Activated gamma-delta T cell treated with anti-CD3 and anti-CD28 coated beads, Interleukin-2, amount 50 U/mL, for 16 hours (primary cell): ENCODE results near the gene PADI2.
A peak's percentile ranks its signal among the peaks of the same experiment; 100 is the strongest.

Experiments
- DNase-seq: peaks from one replicate; pipeline ENCODE4 v3.0.0-alpha.2; 2020; ENCODE audit warnings: low read depth

PADI2 gene

GRCh38 chr1:17053685-17054410 is 65.4 kb downstream of the PADI2 start, which contains the start of gene SDHB:
SDHB (minus strand) TSS chr1:17054032; CDS start chr1:17054019, 13 bp downstream.
- DNase-seq, result peak; percentile 97

GRCh38 chr1:17053086-17053684 is 66.1 kb downstream of the PADI2 start:
- no peak for DNase-seq

- no peak for DNase-seq
These were observed 66.6 kb downstream of the PADI2 start for GRCh38 chr1:17052641-17053040.

GRCh38 chr1:17052038-17052437 is 67.2 kb downstream of the PADI2 start:
- no peak for DNase-seq

GRCh38 chr1:17047924-17048323 is 71.3 kb downstream of the PADI2 start:
- no peak for DNase-seq

GRCh38 chr1:17046334-17046657 is 73.0 kb downstream of the PADI2 start:
- DNase-seq, result no peak

GRCh38 chr1:17045634-17046333 is 73.5 kb downstream of the PADI2 start:
- DNase-seq, result no peak

- DNase-seq, result no peak
These were observed 74.1 kb downstream of the PADI2 start for GRCh38 chr1:17045150-17045549.

GRCh38 chr1:17043676-17044075 is 75.6 kb downstream of the PADI2 start:
- DNase-seq, result no peak

- DNase-seq, result no peak
These were observed 79.1 kb downstream of the PADI2 start for GRCh38 chr1:17040135-17040534.

GRCh38 chr1:17039522-17039921 is 79.7 kb downstream of the PADI2 start:
- no peak for DNase-seq

GRCh38 chr1:17033481-17033880 is 85.8 kb downstream of the PADI2 start:
- DNase-seq, result no peak

- no peak for DNase-seq
These were observed 86.5 kb downstream of the PADI2 start for GRCh38 chr1:17032741-17033140.

GRCh38 chr1:17031436-17031835 is 87.8 kb downstream of the PADI2 start:
- no peak for DNase-seq

- no peak for DNase-seq
These were observed 89.0 kb downstream of the PADI2 start for GRCh38 chr1:17030206-17030605.

GRCh38 chr1:17028662-17029188 is 90.5 kb downstream of the PADI2 start:
- no peak for DNase-seq

GRCh38 chr1:17027900-17028299 is 91.4 kb downstream of the PADI2 start:
- DNase-seq, result no peak

GRCh38 chr1:17027403-17027802 is 91.8 kb downstream of the PADI2 start:
- no peak for DNase-seq

GRCh38 chr1:17024721-17025120 is 94.5 kb downstream of the PADI2 start:
- DNase-seq, result no peak

GRCh38 chr1:17023573-17023972 is 95.7 kb downstream of the PADI2 start:
- no peak for DNase-seq

GRCh38 chr1:17023102-17023501 is 96.1 kb downstream of the PADI2 start:
- DNase-seq, result no peak

GRCh38 chr1:17021896-17022295 is 97.4 kb downstream of the PADI2 start:
- DNase-seq, result no peak

- no peak for DNase-seq
These were observed 98.7 kb downstream of the PADI2 start for GRCh38 chr1:17020502-17020901.
